NK-92 (cell line): Measurements from ENCODE around the gene SVEP1.

Experiments used
- DNase-seq: peaks from one replicate; lab custom pipeline; 2025; ENCODE audit not compliant: unreplicated experiment; lab: John Stamatoyannopoulos, UW

The SVEP1 gene

GRCh38 chr9:110328763-110329162, 250.8 kb downstream of the SVEP1 start:
- DNase-seq = no peak

- no peak for DNase-seq
Observed at GRCh38 chr9:110327716-110328115, 251.8 kb downstream of the SVEP1 start.

- no peak for DNase-seq
Observed at GRCh38 chr9:110323818-110324217, 255.7 kb downstream of the SVEP1 start.

DNA sequence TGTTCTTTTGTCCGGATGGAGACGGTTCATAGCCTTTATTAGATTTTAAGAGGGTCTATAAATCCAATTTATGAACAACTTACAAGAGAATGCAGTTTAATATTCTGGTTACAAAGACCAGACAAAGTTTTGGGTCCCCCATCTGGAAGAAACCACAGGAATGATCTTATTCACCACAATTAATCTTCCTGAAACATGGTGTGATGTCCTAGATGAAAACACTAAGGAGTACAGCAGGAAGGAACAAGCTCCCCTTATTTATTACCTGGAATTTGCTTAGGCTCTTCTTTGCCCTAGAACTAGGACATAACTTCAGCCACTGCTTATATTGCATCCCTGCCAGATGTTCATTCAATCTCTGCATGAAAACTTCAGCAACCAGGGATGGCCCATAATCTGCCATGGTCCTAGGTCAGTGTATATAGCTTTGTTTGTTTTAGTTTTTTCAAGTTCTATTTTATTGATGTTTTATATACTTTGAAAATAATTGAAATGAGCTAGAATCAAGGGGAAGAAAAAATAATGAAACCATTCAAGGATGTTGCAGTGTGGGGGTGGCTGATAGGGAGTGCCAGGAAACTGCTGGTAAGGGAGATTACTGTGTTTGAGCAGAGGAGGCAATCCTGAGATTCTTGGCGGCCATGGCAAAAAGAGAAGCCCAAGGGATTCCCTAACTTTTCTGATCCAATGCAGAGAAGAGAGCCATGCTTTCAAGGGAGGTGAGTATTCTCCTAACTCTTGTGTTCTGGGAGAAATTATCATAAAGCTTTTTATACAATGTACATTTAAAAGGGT, 258.7 kb downstream of the SVEP1 start:
- no peak for DNase-seq

DNA sequence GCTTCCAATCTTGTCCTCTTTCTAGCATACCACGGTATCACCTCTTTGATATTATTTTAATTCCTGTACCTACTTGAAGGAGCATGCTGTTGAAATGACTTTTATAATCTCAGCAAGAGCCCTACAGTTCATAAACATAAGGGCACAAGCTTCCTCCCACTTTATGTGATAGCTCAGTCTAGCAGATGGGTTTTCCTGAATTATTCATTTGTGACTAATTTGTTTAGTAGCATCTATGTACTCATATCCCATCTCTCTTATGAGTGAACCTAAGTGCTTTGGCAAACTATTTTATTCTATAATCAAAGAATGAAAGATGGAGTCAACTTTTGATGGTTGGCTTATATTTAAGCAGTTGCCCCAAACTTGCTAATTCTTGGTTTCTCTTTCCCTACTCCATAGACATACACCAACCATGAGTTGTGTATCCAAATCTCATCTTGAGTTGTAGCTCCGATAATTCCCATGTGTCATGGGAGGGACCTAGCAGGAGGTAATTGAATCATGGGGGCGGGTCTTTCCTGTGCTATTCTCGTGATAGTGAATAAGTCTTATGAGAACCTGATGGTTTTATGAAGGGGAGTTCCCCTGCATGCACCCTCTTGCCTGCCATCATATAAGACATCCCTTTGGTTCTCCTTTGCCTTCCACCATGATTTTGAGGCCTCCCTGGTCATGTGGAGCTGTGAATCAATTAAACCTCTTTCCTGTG, 259.6 kb downstream of the SVEP1 start:
- no peak for DNase-seq

- DNase-seq = no peak
Observed at GRCh38 chr9:110317911-110318310, 261.6 kb downstream of the SVEP1 start.

DNA sequence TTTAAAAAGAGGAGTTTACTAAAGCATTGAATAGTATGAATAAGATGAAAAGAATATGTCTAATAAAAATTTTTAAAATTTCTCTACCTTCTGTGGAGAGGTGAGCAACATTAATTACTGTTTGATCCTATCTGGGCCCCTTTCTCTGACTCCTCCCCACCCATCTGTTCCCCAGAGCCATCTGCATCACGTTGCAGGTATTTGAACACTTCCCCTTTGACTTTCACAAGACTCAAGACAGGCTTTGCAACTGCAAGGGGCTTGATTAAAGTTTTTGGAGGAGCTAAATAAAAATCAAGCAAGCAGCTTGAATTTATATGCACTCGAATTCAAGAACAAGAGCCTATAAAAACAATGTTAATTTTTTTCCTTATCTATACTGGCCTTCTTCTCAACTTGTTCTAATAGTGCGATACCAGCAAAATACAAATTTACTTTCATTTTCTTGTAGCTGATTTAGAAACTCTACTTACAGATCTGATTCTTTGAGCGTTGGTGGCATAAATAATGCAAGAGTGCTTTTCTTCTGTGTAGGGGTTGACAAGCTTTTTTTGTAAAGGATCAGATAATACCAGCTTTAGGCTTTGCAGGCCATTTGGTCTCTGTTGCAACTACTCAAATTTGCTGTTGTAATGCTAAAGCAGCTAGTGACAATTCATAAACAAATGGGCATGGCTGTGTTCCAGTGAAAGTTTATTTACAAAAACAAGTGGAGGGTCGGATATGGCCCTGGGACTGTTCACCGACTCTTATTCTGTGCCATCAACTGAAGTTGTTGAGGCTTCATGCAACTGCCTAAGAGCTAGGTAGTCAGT, 263.1 kb downstream of the SVEP1 start:
- DNase-seq = no peak
